ENCODE measurements around the gene ZNF862. TPM values are rescaled to one million over a fixed set of nuclear protein-coding genes. Genes with fewer than 3 reads are reported as not detected.
"Not testable (repeated sequence)": the region's sequence is repeated elsewhere in the genome, so short reads cannot be mapped to it uniquely, and the experiment has no call there.

ZNF862 gene
- total RNA-seq, 1 experiment from 2014 or later = 5.7 TPM

- intact Hi-C loops (cut with micrococcal nuclease; ENCODE audit: unreplicated experiment) = loop anchor here (10.0 kb wide), 1 partner anchor 389 kb away; no protein-coding TSS in a partner anchor
- no peak for DNase-seq (ENCODE audit: low spot score)
- Histone ChIP-seq H3K9me3 (ENCODE audit: low read depth, low read length, poor library complexity, severe bottlenecking) (no peaks in the 10 kb centered on the region), H3K27ac (ENCODE audit: low read depth, low read length, poor library complexity, severe bottlenecking) (no peak overlapping the region), H3K4me1 (ENCODE audit: insufficient read depth, low read length, poor library complexity, severe bottlenecking) (no peaks in the 10 kb centered on the region), H3K27me3 (replicated peaks; ENCODE audit: insufficient read depth, low read depth, low read length, poor library complexity) (no peaks in the 10 kb centered on the region), H3K36me3 (ENCODE audit: insufficient read depth, low read length, poor library complexity, severe bottlenecking) (no peaks in the 10 kb centered on the region), H3K4me3 (ENCODE audit: low read depth, low read length, poor library complexity, severe bottlenecking) (no peak overlapping the region)
- POLR2A ChIA-PET (ENCODE audit: low non-redundant PET) = no interaction called here
- TF ChIP-seq CTCF (conservative IDR thresholded peaks at IDR 0.05; ENCODE audit: low read depth, low read length) (no peak), EZH2 (IDR thresholded peaks at IDR 0.05; ENCODE audit: borderline replicate concordance, low read depth, low read length, poor library complexity, severe bottlenecking) (no peak)
- CTCF ChIA-PET = no interaction called here
- BruUV-seq (replicated peaks) = no TSS peak
Observed at GRCh38 chr7:149885191-149886017, 47.2 kb downstream of the ZNF862 start.

GRCh38 chr7:149886018-149886415, 47.8 kb downstream of the ZNF862 start:
- no peak overlapping the region for H3K27ac ChIP-seq (ENCODE audit: low read depth, low read length, poor library complexity, severe bottlenecking)
- H3K27me3 ChIP-seq (replicated peaks; ENCODE audit: insufficient read depth, low read depth, low read length, poor library complexity) = no peaks in the 10 kb centered on the region
- TF ChIP-seq CTCF (conservative IDR thresholded peaks at IDR 0.05; ENCODE audit: low read depth, low read length) (no peak), EZH2 (IDR thresholded peaks at IDR 0.05; ENCODE audit: borderline replicate concordance, low read depth, low read length, poor library complexity, severe bottlenecking) (no peak)
- no peaks in the 10 kb centered on the region for H3K4me1 ChIP-seq (ENCODE audit: insufficient read depth, low read length, poor library complexity, severe bottlenecking)
- H3K4me3 ChIP-seq (ENCODE audit: low read depth, low read length, poor library complexity, severe bottlenecking) = no peak overlapping the region
- intact Hi-C loops (cut with micrococcal nuclease; ENCODE audit: unreplicated experiment) = loop anchor here (10.0 kb wide), 1 partner anchor 389 kb away; no protein-coding TSS in a partner anchor
- BruUV-seq (replicated peaks) = no TSS peak
- H3K36me3 ChIP-seq (ENCODE audit: insufficient read depth, low read length, poor library complexity, severe bottlenecking) = no peaks in the 10 kb centered on the region
- CTCF ChIA-PET = no interaction called here
- H3K9me3 ChIP-seq (ENCODE audit: low read depth, low read length, poor library complexity, severe bottlenecking) = no peaks in the 10 kb centered on the region
- POLR2A ChIA-PET (ENCODE audit: low non-redundant PET) = no interaction called here
- DNase-seq (ENCODE audit: low spot score) = no peak

GRCh38 chr7:149887311-149887710, 49.1 kb downstream of the ZNF862 start:
- POLR2A ChIA-PET (ENCODE audit: low non-redundant PET) = no interaction called here
- no peaks in the 10 kb centered on the region for H3K9me3 ChIP-seq (ENCODE audit: low read depth, low read length, poor library complexity, severe bottlenecking)
- TF ChIP-seq EZH2 (IDR thresholded peaks at IDR 0.05; ENCODE audit: borderline replicate concordance, low read depth, low read length, poor library complexity, severe bottlenecking) (no peak), CTCF (conservative IDR thresholded peaks at IDR 0.05; ENCODE audit: low read depth, low read length) (no peak)
- intact Hi-C loops (cut with micrococcal nuclease; ENCODE audit: unreplicated experiment) = loop anchor here (10.0 kb wide), 1 partner anchor 387 kb away; no protein-coding TSS in a partner anchor
- DNase-seq (ENCODE audit: low spot score) = no peak
- no peaks in the 10 kb centered on the region for H3K4me1 ChIP-seq (ENCODE audit: insufficient read depth, low read length, poor library complexity, severe bottlenecking)
- no peak overlapping the region for H3K4me3 ChIP-seq (ENCODE audit: low read depth, low read length, poor library complexity, severe bottlenecking)
- no peak overlapping the region for H3K27ac ChIP-seq (ENCODE audit: low read depth, low read length, poor library complexity, severe bottlenecking)
- BruUV-seq (replicated peaks) = no TSS peak
- CTCF ChIA-PET = no interaction called here
- no peaks in the 10 kb centered on the region for H3K36me3 ChIP-seq (ENCODE audit: insufficient read depth, low read length, poor library complexity, severe bottlenecking)
- no peaks in the 10 kb centered on the region for H3K27me3 ChIP-seq (replicated peaks; ENCODE audit: insufficient read depth, low read depth, low read length, poor library complexity)

GRCh38 chr7:149890715-149891114, 52.5 kb downstream of the ZNF862 start:
- H3K27me3 ChIP-seq (replicated peaks; ENCODE audit: insufficient read depth, low read depth, low read length, poor library complexity); H3K4me1 ChIP-seq (ENCODE audit: insufficient read depth, low read length, poor library complexity, severe bottlenecking); H3K27ac ChIP-seq (ENCODE audit: low read depth, low read length, poor library complexity, severe bottlenecking); DNase-seq (ENCODE audit: low spot score); H3K36me3 ChIP-seq (ENCODE audit: insufficient read depth, low read length, poor library complexity, severe bottlenecking); H3K4me3 ChIP-seq (ENCODE audit: low read depth, low read length, poor library complexity, severe bottlenecking); H3K9me3 ChIP-seq (ENCODE audit: low read depth, low read length, poor library complexity, severe bottlenecking); intact Hi-C loops (cut with micrococcal nuclease; ENCODE audit: unreplicated experiment); BruUV-seq (replicated peaks); POLR2A ChIA-PET (ENCODE audit: low non-redundant PET); CTCF ChIA-PET: not testable (repeated sequence)

GRCh38 chr7:149894957-149895356, 56.8 kb downstream of the ZNF862 start:
- POLR2A ChIA-PET (ENCODE audit: low non-redundant PET); DNase-seq (ENCODE audit: low spot score): not testable (repeated sequence)

More at GRCh38 chr7:149894957-149895356, 56.8 kb downstream of the ZNF862 start:
- H3K27ac ChIP-seq (ENCODE audit: low read depth, low read length, poor library complexity, severe bottlenecking); H3K36me3 ChIP-seq (ENCODE audit: insufficient read depth, low read length, poor library complexity, severe bottlenecking); H3K4me1 ChIP-seq (ENCODE audit: insufficient read depth, low read length, poor library complexity, severe bottlenecking); intact Hi-C loops (cut with micrococcal nuclease; ENCODE audit: unreplicated experiment); H3K9me3 ChIP-seq (ENCODE audit: low read depth, low read length, poor library complexity, severe bottlenecking); BruUV-seq (replicated peaks); CTCF ChIA-PET; H3K27me3 ChIP-seq (replicated peaks; ENCODE audit: insufficient read depth, low read depth, low read length, poor library complexity); H3K4me3 ChIP-seq (ENCODE audit: low read depth, low read length, poor library complexity, severe bottlenecking): not testable (repeated sequence)
